Endothelial cell of umbilical vein (primary cell): ENCODE measurements around the gene HINFP. TPM values are rescaled to one million over a fixed set of nuclear protein-coding genes. Genes with fewer than 3 reads are reported as not detected.

Experiments
- BruUV-seq: library from RNA; stranded (reverse); fragments of 400-500 nt; replicated peaks from 2 replicates; lab custom pipeline; 2021; lab: Mats Ljungman, UMichigan
- CTCF ChIA-PET: fragments of 300-600, 350-600 bp; sonication (Branson Sonifier 250); formaldehyde crosslinking; loops from one replicate; lab custom pipeline; 2021; ENCODE audit warnings: antibody characterized with exemption, inconsistent platforms; lab: Charles Lee
- POLR2A ChIA-PET: fragments of 300-600, 350-600 bp; sonication (Branson Sonifier 250); formaldehyde crosslinking; loops from one replicate; lab custom pipeline; 2021; ENCODE audit warnings: antibody characterized with exemption, inconsistent platforms; lab: Charles Lee
- DNase-seq: peaks from one replicate; pipeline ENCODE4 v3.0.0-alpha.2; 2011; ENCODE audit warnings: low read depth, low spot score
- FAIRE-seq: peaks from 2 replicates; lab custom pipeline; 2011; peaks lifted over from hg19 to GRCh38; lab: Jason Lieb, UNC
- H2AFZ ChIP-seq: 2 replicates; pipeline ENCODE4 v1.6.0; 2012; ENCODE audit warnings: low read depth, low read length, control low read depth, inconsistent platforms
- H3K27ac ChIP-seq: 2 replicates; pipeline ENCODE4 v1.5.1; 2011; ENCODE audit warnings: low read depth, mild to moderate bottlenecking, control low read depth, low read length, moderate library complexity; ENCODE audit not compliant: insufficient read depth
- H3K27me3 ChIP-seq, 2 experiments: 2 replicates each; pipeline versions ENCODE4 v1.6.0 to v1.6.1; 2011; ENCODE audit warnings: low read length in 2 of 2, mixed read lengths in 1 of 2; ENCODE audit not compliant: control insufficient read depth in 2 of 2, insufficient read depth in 2 of 2
- H3K36me3 ChIP-seq, 2 experiments: 2 replicates in 1 of 2; 3 replicates in 1 of 2; pipeline ENCODE4 v1.5.1; 2011; ENCODE audit warnings: low read length in 2 of 2, mild to moderate bottlenecking in 1 of 2, moderate library complexity in 1 of 2; ENCODE audit not compliant: control insufficient read depth in 2 of 2, insufficient read depth in 2 of 2; ENCODE audit errors: extremely low read depth in 1 of 2
- H3K4me1 ChIP-seq: 3 replicates; pipeline ENCODE4 v1.5.1; 2011; ENCODE audit warnings: mild to moderate bottlenecking, low read length; ENCODE audit not compliant: control insufficient read depth, insufficient read depth; ENCODE audit errors: extremely low read depth
- H3K4me2 ChIP-seq: 2 replicates; pipeline ENCODE4 v1.6.1; 2011; ENCODE audit warnings: low read length, control low read depth, mixed read lengths; ENCODE audit not compliant: insufficient read depth
- H3K4me3 ChIP-seq, 3 experiments: fragments of 200-600 bp in 1 of 3; sonication (generic), shearing (Covaris generic) in 1 of 3; replicated peaks in 1 of 3; 2 replicates each; pipeline ENCODE4 v1.5.1; 2011 to 2016; ENCODE audit warnings: control low read depth in 3 of 3, low read length in 3 of 3, mild to moderate bottlenecking in 2 of 3, inconsistent platforms in 1 of 3, low read depth in 1 of 3, moderate library complexity in 1 of 3; ENCODE audit not compliant: insufficient read depth in 1 of 3
- H3K79me2 ChIP-seq: 2 replicates; pipeline ENCODE4 v1.6.0; 2012; ENCODE audit warnings: low read length, inconsistent platforms; ENCODE audit not compliant: control insufficient read depth, insufficient read depth
- H3K9ac ChIP-seq: replicated peaks from 2 replicates; pipeline ENCODE3; 2011; ENCODE audit warnings: low read length, control low read depth; ENCODE audit not compliant: insufficient read depth; ENCODE audit errors: extremely low read depth
- H3K9me1 ChIP-seq: replicated peaks from 3 replicates; pipeline ENCODE4 v1.6.0; 2011; ENCODE audit warnings: mild to moderate bottlenecking, low read length; ENCODE audit not compliant: control insufficient read depth, insufficient read depth; ENCODE audit errors: extremely low read depth
- H3K9me3 ChIP-seq: replicated peaks from 2 replicates; pipeline ENCODE4 v1.5.1; 2012; ENCODE audit warnings: low read length, inconsistent platforms; ENCODE audit not compliant: control insufficient read depth, insufficient read depth
- H4K20me1 ChIP-seq: replicated peaks from 2 replicates; pipeline ENCODE3; 2011; ENCODE audit warnings: mild to moderate bottlenecking, low read length; ENCODE audit not compliant: control insufficient read depth, insufficient read depth; ENCODE audit errors: extremely low read depth
- CTCF ChIP-seq, 2 donors: IDR thresholded peaks; 1 replicate in 1 of 2; 2 replicates in 1 of 2; pipeline ENCODE4 v1.5.1; 2011; ENCODE audit warnings: low read length in 2 of 2, mild to moderate bottlenecking in 2 of 2, moderate library complexity in 2 of 2, control low read depth in 1 of 2, inconsistent platforms in 1 of 2, low read depth in 1 of 2; ENCODE audit not compliant: insufficient read depth in 1 of 2; ENCODE audit errors: extremely low read depth in 1 of 2
- EZH2 ChIP-seq: IDR thresholded peaks from 2 replicates; pipeline ENCODE4 v1.6.1; 2012; ENCODE audit warnings: borderline replicate concordance, low read depth, mild to moderate bottlenecking, moderate library complexity, low read length, inconsistent platforms; ENCODE audit not compliant: severe bottlenecking
- FOS ChIP-seq: IDR thresholded peaks from 2 replicates; pipeline ENCODE4 v1.6.1; 2011; ENCODE audit warnings: mild to moderate bottlenecking, low read length, moderate library complexity, borderline replicate concordance; ENCODE audit not compliant: insufficient read depth
- GATA2 ChIP-seq: IDR thresholded peaks from 2 replicates; pipeline ENCODE4 v1.7.0; 2011; ENCODE audit warnings: low read depth, mild to moderate bottlenecking, moderate library complexity, mixed read lengths, low read length; ENCODE audit not compliant: insufficient read length, insufficient read depth
- JUN ChIP-seq: IDR thresholded peaks from 2 replicates; pipeline ENCODE4 v1.6.1; 2011; ENCODE audit warnings: borderline replicate concordance, low read depth; ENCODE audit not compliant: insufficient read length, insufficient read depth
- MAX ChIP-seq: IDR thresholded peaks from 2 replicates; pipeline ENCODE4 v1.6.1; 2011; ENCODE audit not compliant: insufficient read depth, insufficient read length
- MYC ChIP-seq: IDR thresholded peaks from one replicate; pipeline ENCODE4 v1.6.1; 2011; ENCODE audit warnings: mild to moderate bottlenecking, low read depth, low read length
- POLR2A ChIP-seq: IDR thresholded peaks from 2 replicates; pipeline ENCODE4 v1.6.1; 2012; ENCODE audit warnings: low read depth, mild to moderate bottlenecking, control low read depth, low read length
- POLR2AphosphoS5 ChIP-seq: IDR thresholded peaks from 2 replicates; pipeline ENCODE4 v1.6.1; 2012; ENCODE audit warnings: low read depth, mild to moderate bottlenecking, control low read depth, low read length, moderate library complexity; ENCODE audit not compliant: insufficient read depth
- dilution Hi-C: fragments of 300-500 bp; cut with MboI; formaldehyde crosslinking; loops from one replicate; pipeline ENCODE4 v1.15.0; 2019; ENCODE audit warnings: low sequenced_read_pairs; ENCODE audit not compliant: extremely low pct_ligation_motif_present
- intact Hi-C: fragments of 100-400 bp; cut with micrococcal nuclease; formaldehyde crosslinking; loops from one replicate; pipeline ENCODE4 v1.10.0; 2022
- polyA plus RNA-seq, 4 experiments: library from polyadenylated mRNA; depleted of rRNA in 3 of 4; stranded (reverse) in 3 of 4; unstranded in 1 of 4; fragments of >200 nt; gene quantifications; 2 replicates each; pipeline versions ENCODE4 v1.2.1 to v1.2.3, GENCODE V29; 2011 to 2012; ENCODE audit warnings: missing spikeins in 1 of 4
- total RNA-seq: library from RNA; stranded (reverse); gene quantifications from 2 replicates; pipeline ENCODE4 v1.2.3, GENCODE V29; 2021

HINFP gene
- total and polyA plus RNA-seq, 2 donors (not counting 3 experiments of a cell fraction or from before 2014, with no cell fraction given), result 30.8 to 33.4 TPM

- ChIA-PET CTCF (interaction anchor here (0.9 to 2.2 kb wide), 4 partner anchors 10 to 191 kb away, joined by 3 to 10 read pairs (median 4); partner anchors contain the start of gene C1QTNF5), POLR2A (interaction anchor here (0.6 kb wide), 1 partner anchor 65 kb away, joined by 4 read pairs; no protein-coding TSS in a partner anchor)
- H3K9me1 ChIP-seq, result no peaks in the 10 kb centered on the region
- no peaks in the 10 kb centered on the region for H3K79me2 ChIP-seq
- no peak overlapping the region for H3K9ac ChIP-seq
- peak overlapping the region in 1 of 3 experiments; percentile 48 for H3K4me3 ChIP-seq
- peak overlapping the region; percentile 2 for H3K4me2 ChIP-seq
- peaks cover 4% of the 10 kb centered on the region for H3K4me1 ChIP-seq
- no TSS peak for BruUV-seq
- dilution Hi-C loops (no loop called here), intact Hi-C loops (loop anchor here (2.0 to 10.0 kb wide), 2 partner anchors 19 to 315 kb away; partner anchors contain the start of gene NLRX1)
- no peaks in the 10 kb centered on the region for H3K9me3 ChIP-seq
- no peak for FAIRE-seq
- H2AFZ ChIP-seq, result peak overlapping the region; percentile 80
- TF ChIP-seq MAX (no peak), JUN (no peak), POLR2A (no peak), EZH2 (no peak), POLR2AphosphoS5 (no peak), GATA2 (no peak), MYC (no peak), CTCF (IDR thresholded peaks at IDR 0.05; ENCODE audit: extremely low read depth in 1 of 2, insufficient read depth in 1 of 2, low read depth in 1 of 2, low read length in 2 of 2) (no peak), FOS (no peak)
- H3K36me3 ChIP-seq, result no peaks in the 10 kb centered on the region
- peaks cover 2 to 3% of the 10 kb centered on the region in 2 experiments for H3K27me3 ChIP-seq
- DNase-seq, result no peak
- H4K20me1 ChIP-seq, result no peaks in the 10 kb centered on the region
- H3K27ac ChIP-seq, result no peak overlapping the region
These were observed 28.5 kb downstream of the HINFP start for GRCh38 chr11:119149786-119150275.
